Thymus (tissue), 11 donors: Measurements from ENCODE around the gene HNRNPC. TPM values are rescaled to one million over a fixed set of nuclear protein-coding genes. Genes with fewer than 3 reads are reported as not detected.

Experiments
- DNase-seq, 9 donors: peaks; one replicate each; pipeline ENCODE4 v3.0.0-alpha.2; 2013; ENCODE audit warnings: low spot score in 9 of 9, low read depth in 6 of 9, missing footprints in 1 of 9
- H3K27ac ChIP-seq, 2 donors: one replicate each; pipeline ENCODE4 v1.5.1; 2013; ENCODE audit warnings: control low read depth in 1 of 2, low read depth in 1 of 2, low read length in 1 of 2, mild to moderate bottlenecking in 1 of 2, moderate library complexity in 1 of 2
- H3K27me3 ChIP-seq, 2 donors: one replicate each; pipeline ENCODE4 v1.5.1; 2013; ENCODE audit warnings: low read length in 1 of 2; ENCODE audit not compliant: control insufficient read depth in 2 of 2, insufficient read depth in 1 of 2
- H3K36me3 ChIP-seq, 2 donors: one replicate each; pipeline ENCODE4 v1.5.1; 2013; ENCODE audit warnings: low read length in 1 of 2, mild to moderate bottlenecking in 1 of 2, moderate library complexity in 1 of 2; ENCODE audit not compliant: control insufficient read depth in 2 of 2, insufficient read depth in 2 of 2
- H3K4me1 ChIP-seq, 2 donors: one replicate each; pipeline ENCODE4 v1.5.1; 2013; ENCODE audit warnings: low read length in 2 of 2; ENCODE audit not compliant: control insufficient read depth in 2 of 2, insufficient read depth in 2 of 2
- H3K4me3 ChIP-seq, 2 donors: one replicate each; pipeline ENCODE4 v1.5.1; 2013; ENCODE audit warnings: low read length in 2 of 2, control low read depth in 1 of 2, mild to moderate bottlenecking in 1 of 2
- H3K9me3 ChIP-seq, 2 donors: one replicate each; pipeline ENCODE4 v1.5.1; 2013; ENCODE audit warnings: low read length in 1 of 2, mild to moderate bottlenecking in 1 of 2; ENCODE audit not compliant: control insufficient read depth in 2 of 2, insufficient read depth in 1 of 2
- WGBS: extraction: QIAGEN DNeasy Blood & Tissue Kit; methylation state at CpG from one replicate; pipeline ENCODE4 v1.1.7; 2013; 5-methylcytosine and 5-hydroxymethylcytosine counted together
- polyA plus RNA-seq: library from polyadenylated mRNA; stranded (reverse); fragments of 200-250 nt; gene quantifications from one replicate; pipeline ENCODE4 v1.2.3, GENCODE V29; 2013
- total RNA-seq: library from RNA; stranded (reverse); fragments of 120-200 nt; gene quantifications from one replicate; pipeline ENCODE4 v1.2.4, GENCODE V29; 2013
- donor health status: healthy.

Gene HNRNPC
- total and polyA plus RNA-seq, 2 donors: 909 to 968 TPM

GRCh38 chr14:21205026-21205677 is 64.1 kb downstream of the HNRNPC start:
- H3K4me1 ChIP-seq: no peaks in the 10 kb centered on the region

DNA sequence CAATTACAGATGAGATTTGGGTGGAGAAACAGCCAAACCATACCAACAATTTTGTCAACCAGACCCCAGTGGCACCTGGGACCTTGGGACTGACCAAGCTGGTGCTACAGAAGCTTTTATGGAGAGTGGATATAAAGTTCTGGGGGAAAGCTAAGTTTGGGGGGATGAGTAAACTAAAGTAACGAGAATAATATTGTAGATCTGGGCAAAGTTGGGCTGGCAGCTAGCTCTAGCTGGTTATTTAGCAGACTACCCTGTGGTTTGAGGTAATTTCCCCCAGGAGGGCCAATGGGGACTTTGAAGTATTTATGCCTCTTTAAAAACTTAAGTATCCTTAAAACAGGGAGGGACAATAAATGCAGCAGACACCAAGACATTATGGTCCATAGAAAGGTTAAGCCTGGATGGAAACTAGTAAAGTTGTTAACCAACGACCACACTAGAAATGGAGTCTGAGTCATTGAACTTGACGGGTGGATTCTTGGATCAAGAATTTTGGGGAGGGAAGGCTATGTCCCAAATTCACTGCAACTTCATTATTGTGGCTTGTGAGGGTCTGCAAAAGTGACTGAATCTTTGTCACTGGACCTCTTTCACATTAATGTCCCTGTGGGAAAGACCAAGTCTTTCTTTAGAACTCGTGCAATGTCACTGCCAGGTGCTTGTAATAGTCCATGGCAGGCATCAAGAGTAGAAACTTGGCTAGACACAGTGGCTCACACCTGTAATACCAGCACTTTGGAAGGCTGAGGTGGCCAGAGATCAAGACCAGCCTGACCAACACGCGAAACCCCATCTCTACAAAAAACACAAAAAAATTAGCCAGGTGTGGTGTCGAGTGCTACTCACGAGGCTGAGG is 64.8 kb downstream of the HNRNPC start:
- WGBS: 95% methylated on average over 8 of the region's 8 CpGs
- no peak for DNase-seq
- H3K27me3 ChIP-seq: no peaks in the 10 kb centered on the region
- H3K9me3 ChIP-seq: no peaks in the 10 kb centered on the region
- H3K36me3 ChIP-seq: peaks cover 11 to 49% of the 10 kb centered on the region in 2 donors
- H3K4me3 ChIP-seq: no peak overlapping the region
- no peaks in the 10 kb centered on the region for H3K4me1 ChIP-seq
- H3K27ac ChIP-seq: no peak overlapping the region

More at GRCh38 chr14:21205026-21205677, 64.1 kb downstream of the HNRNPC start:
- H3K9me3 ChIP-seq: no peaks in the 10 kb centered on the region
- peaks cover 11 to 56% of the 10 kb centered on the region in 2 donors for H3K36me3 ChIP-seq
- H3K4me3 ChIP-seq: no peak overlapping the region
- WGBS: 98% methylated on average over 4 of the region's 4 CpGs
- H3K27ac ChIP-seq: no peak overlapping the region
- DNase-seq: no peak
- no peaks in the 10 kb centered on the region for H3K27me3 ChIP-seq

DNA sequence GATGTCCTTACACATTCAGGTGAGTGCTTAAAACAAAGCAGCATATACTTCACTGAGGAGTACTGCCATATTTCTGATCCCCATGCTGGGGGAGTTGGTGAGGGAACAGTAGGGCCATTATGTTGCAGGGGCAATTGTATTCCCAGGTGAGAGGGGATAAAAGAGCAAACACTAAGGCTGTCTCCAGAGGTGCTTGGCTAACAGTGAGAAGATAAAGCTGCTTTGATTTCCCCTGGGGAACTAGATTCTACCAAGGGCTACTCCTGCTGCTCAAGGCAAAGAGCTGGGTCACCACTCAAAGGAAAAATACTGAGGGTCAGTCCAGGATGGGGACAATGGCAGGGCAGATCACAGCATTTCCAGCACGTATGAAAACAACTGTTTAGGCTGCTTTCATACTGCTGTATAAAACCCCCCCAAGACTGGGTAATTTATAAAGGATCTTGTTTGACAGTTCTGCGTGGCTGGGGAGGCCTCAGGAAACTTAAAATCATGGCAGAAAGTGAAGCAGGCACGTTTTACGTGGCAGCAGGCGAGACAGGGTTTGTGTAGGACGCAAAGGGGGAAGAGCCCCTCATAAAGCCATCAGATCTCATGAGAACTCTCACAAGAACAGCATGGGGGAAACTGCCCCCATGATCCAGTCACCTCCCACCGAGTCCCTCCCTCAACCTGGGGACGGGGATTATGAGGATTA is 65.6 kb downstream of the HNRNPC start:
- Histone ChIP-seq H3K9me3 (no peaks in the 10 kb centered on the region), H3K4me1 (no peaks in the 10 kb centered on the region), H3K4me3 (no peak overlapping the region), H3K27me3 (no peaks in the 10 kb centered on the region), H3K27ac (no peak overlapping the region), H3K36me3 (peaks cover 6 to 41% of the 10 kb centered on the region in 2 donors)
- 92% methylated on average over 8 of the region's 8 CpGs for WGBS
- DNase-seq: no peak

GRCh38 chr14:21202463-21203358 is 66.5 kb downstream of the HNRNPC start:
- Histone ChIP-seq H3K27me3 (no peaks in the 10 kb centered on the region), H3K9me3 (no peaks in the 10 kb centered on the region), H3K27ac (no peak overlapping the region), H3K36me3 (peaks cover 5 to 32% of the 10 kb centered on the region in 2 donors), H3K4me3 (no peak overlapping the region), H3K4me1 (no peaks in the 10 kb centered on the region)
- WGBS: 93% methylated on average over 4 of the region's 4 CpGs
- DNase-seq: no peak

GRCh38 chr14:21201732-21202462 is 67.3 kb downstream of the HNRNPC start:
- Histone ChIP-seq H3K27me3 (no peaks in the 10 kb centered on the region), H3K9me3 (no peaks in the 10 kb centered on the region), H3K27ac (no peak overlapping the region), H3K4me3 (no peak overlapping the region), H3K36me3 (peaks cover 5 to 24% of the 10 kb centered on the region in 2 donors), H3K4me1 (no peaks in the 10 kb centered on the region)
- DNase-seq: no peak
- 89% methylated on average over 12 of the region's 12 CpGs for WGBS

GRCh38 chr14:21200752-21201461 is 68.3 kb downstream of the HNRNPC start:
- 97% methylated on average over 5 of the region's 5 CpGs for WGBS
- DNase-seq: no peak
- Histone ChIP-seq H3K27me3 (no peaks in the 10 kb centered on the region), H3K27ac (no peak overlapping the region), H3K9me3 (no peaks in the 10 kb centered on the region), H3K4me3 (no peak overlapping the region), H3K36me3 (peaks cover 5 to 15% of the 10 kb centered on the region in 2 donors), H3K4me1 (no peaks in the 10 kb centered on the region)

GRCh38 chr14:21199611-21200560 is 69.4 kb downstream of the HNRNPC start:
- no peak for DNase-seq
- WGBS: 88% methylated on average over 3 of the region's 3 CpGs
- peaks cover 5% of the 10 kb centered on the region in 2 donors for H3K36me3 ChIP-seq
- no peak overlapping the region for H3K4me3 ChIP-seq
- no peaks in the 10 kb centered on the region for H3K4me1 ChIP-seq
- no peaks in the 10 kb centered on the region for H3K27me3 ChIP-seq
- no peak overlapping the region for H3K27ac ChIP-seq
- no peaks in the 10 kb centered on the region for H3K9me3 ChIP-seq
